ENCODE data around the gene LIMK1. TPM values are rescaled to one million over a fixed set of nuclear protein-coding genes. Genes with fewer than 3 reads are reported as not detected.

Gene LIMK1
- total and polyA plus RNA-seq, 2 of the 4 experiments (the other 2 are of a cell fraction), result 25.8 to 48.0 TPM

DNA sequence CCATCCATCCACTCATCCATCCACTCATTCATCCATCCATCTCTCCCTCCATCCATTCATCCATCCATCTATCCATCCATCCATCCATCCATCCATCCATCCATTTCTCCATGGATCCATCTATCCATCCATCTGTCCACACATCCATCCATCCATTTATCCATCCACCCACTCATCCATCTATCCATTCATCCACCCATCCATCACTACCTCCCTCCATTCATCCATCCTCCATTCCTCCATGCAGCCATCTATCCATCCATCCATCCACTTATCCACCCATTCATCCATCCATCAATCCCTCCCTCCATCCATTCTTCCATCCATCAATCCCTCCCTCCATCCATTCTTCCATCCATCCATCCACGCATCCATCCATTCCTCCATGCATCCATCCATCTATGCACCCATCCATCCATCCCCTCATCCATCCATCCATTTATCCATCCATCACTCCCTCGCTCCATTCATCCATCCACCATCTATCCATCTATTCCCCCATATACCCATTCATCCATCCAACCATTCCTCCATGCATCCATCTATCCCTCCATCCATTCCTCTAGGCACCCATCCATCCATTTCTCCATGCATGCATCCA, 34.5 kb upstream of the LIMK1 start:
- Histone ChIP-seq H2BK120ac (ENCODE audit: low read depth, low read length) (no peak overlapping the region), H3K79me1 (ENCODE audit: low read depth in 1 of 2, low read length in 2 of 2) (no peaks in the 10 kb centered on the region), H3K9ac (ENCODE audit: low read depth, low read length) (no peak overlapping the region), H4K91ac (ENCODE audit: insufficient read depth, low read depth, low read length) (no peak overlapping the region), H4K8ac (ENCODE audit: low read depth in 2 of 2, low read length in 2 of 2) (no peak overlapping the region), H3K4me1 (ENCODE audit: control insufficient read depth, insufficient read depth, low read length) (no peaks in the 10 kb centered on the region), H3K9me1 (ENCODE audit: insufficient read depth, low read length) (no peaks in the 10 kb centered on the region; the same call in 1 of the 2 replicates), H3K36me3 (ENCODE audit: control insufficient read depth, insufficient read depth, low read length) (peaks cover 2% of the 10 kb centered on the region; the same call in 1 of the 2 replicates), H2BK20ac (ENCODE audit: low read depth, low read length) (no peak overlapping the region), H4K5ac (ENCODE audit: low read depth, low read length) (no peak overlapping the region), H3K4me2 (ENCODE audit: low read depth, low read length) (no peak overlapping the region), H3K18ac (ENCODE audit: low read depth, low read length) (no peak overlapping the region), H3K27me3 (ENCODE audit: control insufficient read depth, insufficient read depth, low read length) (no peaks in the 10 kb centered on the region), H3K14ac (replicated peaks; ENCODE audit: low read depth, low read length) (no peak overlapping the region), H3K23ac (ENCODE audit: low read depth, low read length) (no peak overlapping the region), H2AK5ac (ENCODE audit: low read depth, low read length) (no peak overlapping the region), H2AK9ac (replicated peaks; ENCODE audit: low read depth, low read length, poor library complexity) (no peak overlapping the region), H3K9me3 (ENCODE audit: control insufficient read depth, insufficient read depth, low read length) (no peaks in the 10 kb centered on the region), H3K4ac (ENCODE audit: low read depth, low read length) (no peak overlapping the region), H2BK5ac (ENCODE audit: low read depth, low read length, poor library complexity, severe bottlenecking) (peak overlapping the region; percentile 18), H2BK15ac (ENCODE audit: low read depth, low read length) (no peak overlapping the region), H3K27ac (ENCODE audit: insufficient read depth, low read length) (no peak overlapping the region), H2AFZ (replicated peaks; ENCODE audit: low read length, poor library complexity) (no peak overlapping the region), H3K4me3 (ENCODE audit: insufficient read depth, low read depth, low read length) (no peak overlapping the region), H3K56ac (ENCODE audit: extremely low read depth, insufficient read depth, low read length) (no peak overlapping the region), H4K20me1 (ENCODE audit: insufficient read depth, low read length) (no peaks in the 10 kb centered on the region)
- POLR2A ChIA-PET (ENCODE audit: unreplicated experiment), result no interaction called here
- CTCF ChIA-PET, result no interaction called here
- ATAC-seq (ENCODE audit: low read depth), result no peak
- TF ChIP-seq, protein P1, sequence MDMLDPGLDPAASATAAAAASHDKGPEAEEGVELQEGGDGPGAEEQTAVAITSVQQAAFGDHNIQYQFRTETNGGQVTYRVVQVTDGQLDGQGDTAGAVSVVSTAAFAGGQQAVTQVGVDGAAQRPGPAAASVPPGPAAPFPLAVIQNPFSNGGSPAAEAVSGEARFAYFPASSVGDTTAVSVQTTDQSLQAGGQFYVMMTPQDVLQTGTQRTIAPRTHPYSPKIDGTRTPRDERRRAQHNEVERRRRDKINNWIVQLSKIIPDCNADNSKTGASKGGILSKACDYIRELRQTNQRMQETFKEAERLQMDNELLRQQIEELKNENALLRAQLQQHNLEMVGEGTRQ (IDR thresholded peaks at IDR 0.05; ENCODE audit: low read depth, low read length), result no peak
- TF ChIP-seq BHLHE40 (IDR thresholded peaks at IDR 0.05; ENCODE audit: low read depth, low read length) (no peak), MXI1 (IDR thresholded peaks at IDR 0.05; ENCODE audit: borderline replicate concordance, low read depth, low read length) (no peak), RAD21 (IDR thresholded peaks at IDR 0.05; ENCODE audit: low read length) (no peak), MAZ (IDR thresholded peaks at IDR 0.05; ENCODE audit: borderline replicate concordance, low read depth, low read length) (no peak)
- intact Hi-C loops (cut with micrococcal nuclease) (no loop called here), in situ Hi-C loops (cut with MboI; ENCODE audit: low sequenced_read_pairs) (no loop called here), dilution Hi-C loops (cut with HindIII; ENCODE audit: low sequenced_read_pairs, unreplicated experiment) (no loop called here)
- 88 to 100% methylated on average over 2 of the region's 2 CpGs for WGBS, 2 experiments (ENCODE audit: extremely low coverage in 2 of 2, insufficient read length in 1 of 2)
- DNase-seq, result no peak
- BruUV-seq (replicated peaks), result no TSS peak

All from IMR-90 (cell line).